ENCODE data around the gene PRR11.

The PRR11 gene

DNA sequence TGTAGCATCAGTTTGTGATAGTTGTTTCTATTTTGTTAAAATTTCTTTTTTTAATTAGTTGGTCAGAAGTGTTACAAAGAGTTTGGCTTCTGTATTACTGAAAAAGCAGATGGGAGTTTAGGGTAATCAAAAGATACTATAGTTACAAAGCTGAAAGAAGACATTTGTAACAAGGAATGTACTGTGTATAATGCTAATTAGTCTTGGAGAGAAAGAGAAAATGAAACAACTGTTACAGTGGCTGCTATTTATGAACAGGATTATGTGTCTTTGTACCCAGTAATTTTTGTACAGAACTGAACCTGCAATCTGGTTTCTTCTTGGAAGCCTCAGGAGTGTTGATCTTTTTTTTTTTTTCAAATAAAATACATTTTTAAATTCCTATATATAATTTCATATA lies 79.1 kb downstream of the PRR11 start:
- Histone ChIP-seq H3K9me2 (replicated peaks; ENCODE audit: insufficient read depth, low read length) (no peaks in the 10 kb centered on the region), H4K20me1 (ENCODE audit: low read depth, low read length) (no peaks in the 10 kb centered on the region), H3K9me3 (ENCODE audit: insufficient read depth, low read length) (no peaks in the 10 kb centered on the region), H3K4me3 (ENCODE audit: insufficient read depth, low read length, poor library complexity, severe bottlenecking) (no peak overlapping the region), H3K79me2 (ENCODE audit: insufficient read depth, low read length) (no peaks in the 10 kb centered on the region), H3F3A (ENCODE audit: insufficient read depth) (0 out of 2 replicates have a peak, but pooled peaks cover 4% of the 10 kb centered on the region), H3K27ac (ENCODE audit: low read depth, low read length) (no peak overlapping the region), H2AFZ (ENCODE audit: low read depth, low read length, severe bottlenecking) (peak overlapping the region; percentile 26), H3K4me2 (ENCODE audit: low read depth, low read length, poor library complexity, severe bottlenecking) (no peak overlapping the region), H3K9ac (ENCODE audit: low read length) (no peak overlapping the region), H3K36me3 (ENCODE audit: low read length) (no peaks in the 10 kb centered on the region), H3K27me3 (ENCODE audit: low read length) (no peaks in the 10 kb centered on the region)
- TF ChIP-seq EZH2phosphoT487 (conservative IDR thresholded peaks at IDR 0.05; ENCODE audit: low read length) = no peak
- TF ChIP-seq, protein P1, sequence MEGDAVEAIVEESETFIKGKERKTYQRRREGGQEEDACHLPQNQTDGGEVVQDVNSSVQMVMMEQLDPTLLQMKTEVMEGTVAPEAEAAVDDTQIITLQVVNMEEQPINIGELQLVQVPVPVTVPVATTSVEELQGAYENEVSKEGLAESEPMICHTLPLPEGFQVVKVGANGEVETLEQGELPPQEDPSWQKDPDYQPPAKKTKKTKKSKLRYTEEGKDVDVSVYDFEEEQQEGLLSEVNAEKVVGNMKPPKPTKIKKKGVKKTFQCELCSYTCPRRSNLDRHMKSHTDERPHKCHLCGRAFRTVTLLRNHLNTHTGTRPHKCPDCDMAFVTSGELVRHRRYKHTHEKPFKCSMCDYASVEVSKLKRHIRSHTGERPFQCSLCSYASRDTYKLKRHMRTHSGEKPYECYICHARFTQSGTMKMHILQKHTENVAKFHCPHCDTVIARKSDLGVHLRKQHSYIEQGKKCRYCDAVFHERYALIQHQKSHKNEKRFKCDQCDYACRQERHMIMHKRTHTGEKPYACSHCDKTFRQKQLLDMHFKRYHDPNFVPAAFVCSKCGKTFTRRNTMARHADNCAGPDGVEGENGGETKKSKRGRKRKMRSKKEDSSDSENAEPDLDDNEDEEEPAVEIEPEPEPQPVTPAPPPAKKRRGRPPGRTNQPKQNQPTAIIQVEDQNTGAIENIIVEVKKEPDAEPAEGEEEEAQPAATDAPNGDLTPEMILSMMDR (IDR thresholded peaks at IDR 0.05; ENCODE audit: insufficient read depth, low read length, poor library complexity, severe bottlenecking) = no peak

DNA sequence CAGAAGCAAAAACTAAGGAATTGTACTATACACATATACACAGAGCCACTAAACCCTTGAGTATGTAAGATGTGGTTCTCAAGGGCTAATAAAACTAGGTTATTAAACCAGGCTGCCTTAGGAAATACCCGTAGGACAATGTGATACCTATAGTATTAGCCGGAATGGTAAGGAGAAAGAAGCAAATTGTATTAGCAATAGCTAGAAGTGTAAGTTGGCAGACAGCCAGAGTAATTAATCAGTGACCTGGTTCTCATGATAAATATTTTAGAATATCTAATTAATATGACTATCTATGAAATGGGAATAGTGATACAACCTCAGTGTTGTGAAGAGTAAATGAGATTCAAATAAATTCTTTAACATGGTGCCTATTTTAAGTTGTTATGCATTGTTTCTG lies 83.4 kb downstream of the PRR11 start:
- no peak overlapping the region for H3K4me3 ChIP-seq (ENCODE audit: insufficient read depth, low read length, poor library complexity, severe bottlenecking)
- no peak for TF ChIP-seq EZH2phosphoT487 (conservative IDR thresholded peaks at IDR 0.05; ENCODE audit: low read length)
- TF ChIP-seq, protein P1 (IDR thresholded peaks at IDR 0.05; ENCODE audit: insufficient read depth, low read length, poor library complexity, severe bottlenecking) = no peak

DNA sequence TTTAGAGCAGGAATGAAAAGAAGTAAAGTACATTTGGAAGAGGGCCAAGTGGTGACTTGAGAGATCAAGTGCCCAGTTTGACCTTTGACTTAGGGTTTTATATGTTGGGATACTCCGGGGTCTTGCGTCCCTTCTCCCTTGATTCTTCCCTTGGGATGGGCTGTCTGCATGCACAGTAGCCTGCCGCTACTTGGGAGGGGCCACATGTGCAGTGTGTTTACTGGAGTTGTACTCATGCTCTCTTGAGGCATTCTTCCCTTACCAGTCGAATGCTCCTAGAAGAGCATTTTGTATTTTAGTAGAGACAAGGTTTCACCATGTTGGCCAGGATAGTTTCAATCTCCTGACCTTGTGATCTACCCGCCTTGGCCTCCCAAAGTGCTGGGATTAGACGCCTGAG lies 88.5 kb downstream of the PRR11 start:
- no peaks in the 10 kb centered on the region for H3K9me2 ChIP-seq (replicated peaks; ENCODE audit: insufficient read depth, low read length)
- no peaks in the 10 kb centered on the region for H3K36me3 ChIP-seq (ENCODE audit: low read length)

More for the DNA sequence above, 83.4 kb downstream of the PRR11 start:
- no peak overlapping the region for H3K4me2 ChIP-seq (ENCODE audit: low read depth, low read length, poor library complexity, severe bottlenecking)
- H3K27ac ChIP-seq (ENCODE audit: low read depth, low read length) = no peak overlapping the region
- H3K9ac ChIP-seq (ENCODE audit: low read length) = no peak overlapping the region
- no peaks in the 10 kb centered on the region for H3K9me3 ChIP-seq (ENCODE audit: insufficient read depth, low read length)
- no peaks in the 10 kb centered on the region for H3K27me3 ChIP-seq (ENCODE audit: low read length)
- no peak overlapping the region for H2AFZ ChIP-seq (ENCODE audit: low read depth, low read length, severe bottlenecking)
- no peaks in the 10 kb centered on the region for H3K9me2 ChIP-seq (replicated peaks; ENCODE audit: insufficient read depth, low read length)
- no peaks in the 10 kb centered on the region for H4K20me1 ChIP-seq (ENCODE audit: low read depth, low read length)
- 0 out of 2 replicates have a peak, but pooled peaks cover 4% of the 10 kb centered on the region for H3F3A ChIP-seq (ENCODE audit: insufficient read depth)
- no peaks in the 10 kb centered on the region for H3K79me2 ChIP-seq (ENCODE audit: insufficient read depth, low read length)
- H3K36me3 ChIP-seq (ENCODE audit: low read length) = no peaks in the 10 kb centered on the region

More for the DNA sequence above, 88.5 kb downstream of the PRR11 start:
- Histone ChIP-seq H4K20me1 (ENCODE audit: low read depth, low read length) (no peaks in the 10 kb centered on the region), H3K27ac (ENCODE audit: low read depth, low read length) (no peak overlapping the region), H3K4me3 (ENCODE audit: insufficient read depth, low read length, poor library complexity, severe bottlenecking) (no peak overlapping the region), H3K79me2 (ENCODE audit: insufficient read depth, low read length) (no peaks in the 10 kb centered on the region), H3K9ac (ENCODE audit: low read length) (no peak overlapping the region), H3K27me3 (ENCODE audit: low read length) (no peaks in the 10 kb centered on the region), H3K9me3 (ENCODE audit: insufficient read depth, low read length) (no peaks in the 10 kb centered on the region), H2AFZ (ENCODE audit: low read depth, low read length, severe bottlenecking) (no peak overlapping the region), H3F3A (ENCODE audit: insufficient read depth) (no peaks in the 10 kb centered on the region), H3K4me2 (ENCODE audit: low read depth, low read length, poor library complexity, severe bottlenecking) (no peak overlapping the region)
- no peak for TF ChIP-seq EZH2phosphoT487 (conservative IDR thresholded peaks at IDR 0.05; ENCODE audit: low read length)
- TF ChIP-seq, protein P1 (IDR thresholded peaks at IDR 0.05; ENCODE audit: insufficient read depth, low read length, poor library complexity, severe bottlenecking) = no peak
